ENCODE results near the gene KLF16.

The KLF16 gene

GRCh38 chr19:1827566-1828278, 35.7 kb downstream of the KLF16 start:
- H3K4me3 ChIP-seq (ENCODE audit: low read length) = no peak overlapping the region
- H3K9ac ChIP-seq (ENCODE audit: low read length) = no peak overlapping the region
- H3K4me1 ChIP-seq (ENCODE audit: low read length) = no peaks in the 10 kb centered on the region
- no peak overlapping the region for H3K4me2 ChIP-seq (ENCODE audit: low read depth, low read length)
- H3K9me2 ChIP-seq (replicated peaks; ENCODE audit: insufficient read depth, low read length) = no peaks in the 10 kb centered on the region
- no peaks in the 10 kb centered on the region for H3K36me3 ChIP-seq (replicated peaks; ENCODE audit: insufficient read depth, low read length)
- H3K27me3 ChIP-seq (replicated peaks; ENCODE audit: insufficient read depth, low read length) = no peaks in the 10 kb centered on the region
- TF ChIP-seq CTCF (IDR thresholded peaks at IDR 0.05; ENCODE audit: low read length) = no peak
- no peak for TF ChIP-seq EZH2phosphoT487 (IDR thresholded peaks at IDR 0.05; ENCODE audit: low read length)
- no peak for TF ChIP-seq EZH2 (optimal IDR thresholded peaks at IDR 0.05; ENCODE audit: low read depth, low read length)
- H3K9me3 ChIP-seq (replicated peaks; ENCODE audit: insufficient read depth, low read length) = no peaks in the 10 kb centered on the region
- no peak overlapping the region for H2AFZ ChIP-seq (ENCODE audit: low read length)
- peaks cover 42% of the 10 kb centered on the region for H3K79me2 ChIP-seq (ENCODE audit: low read length)
- DNase-seq = no peak
- no peak overlapping the region for H3K27ac ChIP-seq (ENCODE audit: low read length)
- H3F3A ChIP-seq (ENCODE audit: insufficient read depth, low read length) = no peaks in the 10 kb centered on the region
- H4K20me1 ChIP-seq (ENCODE audit: insufficient read depth, low read length) = no peaks in the 10 kb centered on the region

- no peaks in the 10 kb centered on the region for H3F3A ChIP-seq (ENCODE audit: insufficient read depth, low read length)
- H3K79me2 ChIP-seq (ENCODE audit: low read length) = peaks cover 37% of the 10 kb centered on the region
- H3K36me3 ChIP-seq (replicated peaks; ENCODE audit: insufficient read depth, low read length) = no peaks in the 10 kb centered on the region
- no peaks in the 10 kb centered on the region for H3K9me3 ChIP-seq (replicated peaks; ENCODE audit: insufficient read depth, low read length)
- no peak overlapping the region for H2AFZ ChIP-seq (ENCODE audit: low read length)
- H3K27me3 ChIP-seq (replicated peaks; ENCODE audit: insufficient read depth, low read length) = no peaks in the 10 kb centered on the region
- no peak overlapping the region for H3K4me2 ChIP-seq (ENCODE audit: low read depth, low read length)
- no peak overlapping the region for H3K4me3 ChIP-seq (ENCODE audit: low read length)
- H4K20me1 ChIP-seq (ENCODE audit: insufficient read depth, low read length) = no peaks in the 10 kb centered on the region
- no peak for TF ChIP-seq EZH2phosphoT487 (IDR thresholded peaks at IDR 0.05; ENCODE audit: low read length)
- TF ChIP-seq EZH2 (optimal IDR thresholded peaks at IDR 0.05; ENCODE audit: low read depth, low read length) = no peak
- no peak for TF ChIP-seq CTCF (IDR thresholded peaks at IDR 0.05; ENCODE audit: low read length)
- H3K27ac ChIP-seq (ENCODE audit: low read length) = no peak overlapping the region
- H3K9ac ChIP-seq (ENCODE audit: low read length) = no peak overlapping the region
- H3K9me2 ChIP-seq (replicated peaks; ENCODE audit: insufficient read depth, low read length) = no peaks in the 10 kb centered on the region
- H3K4me1 ChIP-seq (ENCODE audit: low read length) = no peaks in the 10 kb centered on the region
- DNase-seq = no peak
Observed at GRCh38 chr19:1826557-1827521, 36.5 kb downstream of the KLF16 start.

GRCh38 chr19:1825909-1826556, 37.3 kb downstream of the KLF16 start:
- Histone ChIP-seq H3K9ac (ENCODE audit: low read length) (no peak overlapping the region), H3K79me2 (ENCODE audit: low read length) (peaks cover 32% of the 10 kb centered on the region), H3F3A (ENCODE audit: insufficient read depth, low read length) (no peaks in the 10 kb centered on the region), H3K9me3 (replicated peaks; ENCODE audit: insufficient read depth, low read length) (no peaks in the 10 kb centered on the region), H4K20me1 (ENCODE audit: insufficient read depth, low read length) (no peaks in the 10 kb centered on the region), H3K4me1 (ENCODE audit: low read length) (no peaks in the 10 kb centered on the region), H3K4me2 (ENCODE audit: low read depth, low read length) (no peak overlapping the region), H2AFZ (ENCODE audit: low read length) (no peak overlapping the region), H3K9me2 (replicated peaks; ENCODE audit: insufficient read depth, low read length) (no peaks in the 10 kb centered on the region), H3K27me3 (replicated peaks; ENCODE audit: insufficient read depth, low read length) (no peaks in the 10 kb centered on the region), H3K27ac (ENCODE audit: low read length) (no peak overlapping the region), H3K4me3 (ENCODE audit: low read length) (no peak overlapping the region), H3K36me3 (replicated peaks; ENCODE audit: insufficient read depth, low read length) (no peaks in the 10 kb centered on the region; the same call in 1 of the 2 replicates)
- TF ChIP-seq EZH2 (optimal IDR thresholded peaks at IDR 0.05; ENCODE audit: low read depth, low read length) (no peak), CTCF (IDR thresholded peaks at IDR 0.05; ENCODE audit: low read length) (peak; percentile 99)
- DNase-seq = peak; percentile 64

All from MM.1S (cell line).